ENCODE data around the gene ADGRV1. TPM values are rescaled to one million over a fixed set of nuclear protein-coding genes. Genes with fewer than 3 reads are reported as not detected.

The ADGRV1 gene
- total and polyA plus RNA-seq, 2 donors (not counting 3 experiments of a cell fraction or from before 2014, with no cell fraction given) = 0.11 to 0.55 TPM

- Histone ChIP-seq H3K27me3 (ENCODE audit: control insufficient read depth in 2 of 2, insufficient read depth in 2 of 2, low read length in 2 of 2) (peaks cover 20 to 37% of the 10 kb centered on the region in 2 experiments), H4K20me1 (replicated peaks; ENCODE audit: control insufficient read depth, extremely low read depth, insufficient read depth, low read length) (no peaks in the 10 kb centered on the region), H3K36me3 (ENCODE audit: control insufficient read depth in 2 of 2, extremely low read depth in 1 of 2, insufficient read depth in 2 of 2, low read length in 2 of 2) (no peaks in the 10 kb centered on the region), H3K79me2 (ENCODE audit: control insufficient read depth, insufficient read depth, low read length) (no peaks in the 10 kb centered on the region), H3K9me3 (replicated peaks; ENCODE audit: control insufficient read depth, insufficient read depth, low read length) (no peaks in the 10 kb centered on the region), H2AFZ (ENCODE audit: low read depth, low read length) (no peak overlapping the region), H3K4me2 (ENCODE audit: insufficient read depth, low read length) (no peak overlapping the region), H3K9me1 (replicated peaks; ENCODE audit: control insufficient read depth, extremely low read depth, insufficient read depth, low read length) (no peaks in the 10 kb centered on the region), H3K4me3 (replicated peaks in 1 of 3; ENCODE audit: insufficient read depth in 1 of 3, low read depth in 1 of 3, low read length in 3 of 3) (no peak overlapping the region), H3K4me1 (ENCODE audit: control insufficient read depth, extremely low read depth, insufficient read depth, low read length) (no peaks in the 10 kb centered on the region), H3K27ac (ENCODE audit: insufficient read depth, low read depth, low read length) (no peak overlapping the region), H3K9ac (replicated peaks; ENCODE audit: extremely low read depth, insufficient read depth, low read length) (no peak overlapping the region)
- TF ChIP-seq FOS (IDR thresholded peaks at IDR 0.05; ENCODE audit: borderline replicate concordance, insufficient read depth, low read length) (no peak), CTCF (IDR thresholded peaks at IDR 0.05; ENCODE audit: extremely low read depth in 1 of 2, insufficient read depth in 1 of 2, low read depth in 1 of 2, low read length in 2 of 2) (no peak), EZH2 (IDR thresholded peaks at IDR 0.05; ENCODE audit: borderline replicate concordance, low read depth, low read length, severe bottlenecking) (no peak), POLR2A (IDR thresholded peaks at IDR 0.05; ENCODE audit: low read depth, low read length) (no peak), JUN (IDR thresholded peaks at IDR 0.05; ENCODE audit: borderline replicate concordance, insufficient read depth, insufficient read length, low read depth) (no peak), GATA2 (IDR thresholded peaks at IDR 0.05; ENCODE audit: insufficient read depth, insufficient read length, low read depth, low read length) (no peak), POLR2AphosphoS5 (IDR thresholded peaks at IDR 0.05; ENCODE audit: insufficient read depth, low read depth, low read length) (no peak), MYC (IDR thresholded peaks at IDR 0.05; ENCODE audit: low read depth, low read length) (no peak), MAX (IDR thresholded peaks at IDR 0.05; ENCODE audit: insufficient read depth, insufficient read length) (no peak)
- CTCF ChIA-PET = interaction anchor here (0.6 to 0.7 kb wide), 2 partner anchors 9 to 974 kb away, joined by 3 read pairs; no protein-coding TSS in a partner anchor
- dilution Hi-C loops (cut with MboI; ENCODE audit: extremely low pct_ligation_motif_present, low sequenced_read_pairs) (no loop called here), intact Hi-C loops (cut with micrococcal nuclease) (no loop called here)
- BruUV-seq (replicated peaks) = no TSS peak
- POLR2A ChIA-PET = no interaction called here
- no peak for FAIRE-seq
- no peak for DNase-seq (ENCODE audit: low read depth, low spot score)
Measured at GRCh38 chr5:90550963-90551362, 7.6 kb upstream of the ADGRV1 start.
